ENCODE results near the gene KLHL14. TPM values are rescaled to one million over a fixed set of nuclear protein-coding genes. Genes with fewer than 3 reads are reported as not detected.

The KLHL14 gene
- total and polyA plus RNA-seq, 2 of the 13 experiments (the other 11 are each of a cell fraction or from before 2014, with no cell fraction given): 16.0 to 41.8 TPM

GRCh38 chr18:32714571-32715148 lies 58.2 kb downstream of the KLHL14 start (continued):
- TF ChIP-seq MAFG (CRISPR knock-in tag; IDR thresholded peaks at IDR 0.05) (no peak), ZFP1 (CRISPR knock-in tag; IDR thresholded peaks at IDR 0.05) (no peak), LCORL (IDR thresholded peaks at IDR 0.05) (no peak), LCORL (CRISPR knock-in tag; IDR thresholded peaks at IDR 0.05) (no peak), ZNF724P (CRISPR knock-in tag; IDR thresholded peaks at IDR 0.05; ENCODE audit: borderline replicate concordance) (no peak), PHF21A (CRISPR knock-in tag; IDR thresholded peaks at IDR 0.05) (no peak), ELF1 (CRISPR knock-in tag; IDR thresholded peaks at IDR 0.05) (peak; percentile 50; the same call in 1 of the 2 replicates), ZNF350 (CRISPR knock-in tag; IDR thresholded peaks at IDR 0.05; ENCODE audit: borderline replicate concordance, low read depth) (no peak), ZNF432 (CRISPR knock-in tag; IDR thresholded peaks at IDR 0.05; ENCODE audit: borderline replicate concordance) (no peak), THAP9 (CRISPR knock-in tag; IDR thresholded peaks at IDR 0.05; ENCODE audit: borderline replicate concordance) (no peak), PPARG (CRISPR knock-in tag; conservative IDR thresholded peaks at IDR 0.05) (no peak), BRCA1 (CRISPR knock-in tag; IDR thresholded peaks at IDR 0.05) (no peak), ZNF605 (CRISPR knock-in tag; IDR thresholded peaks at IDR 0.05) (no peak), CEBPZ (IDR thresholded peaks at IDR 0.05; ENCODE audit: low read length) (no peak), ZNF678 (CRISPR knock-in tag; IDR thresholded peaks at IDR 0.05) (no peak)
- TF ChIP-seq, protein P1, sequence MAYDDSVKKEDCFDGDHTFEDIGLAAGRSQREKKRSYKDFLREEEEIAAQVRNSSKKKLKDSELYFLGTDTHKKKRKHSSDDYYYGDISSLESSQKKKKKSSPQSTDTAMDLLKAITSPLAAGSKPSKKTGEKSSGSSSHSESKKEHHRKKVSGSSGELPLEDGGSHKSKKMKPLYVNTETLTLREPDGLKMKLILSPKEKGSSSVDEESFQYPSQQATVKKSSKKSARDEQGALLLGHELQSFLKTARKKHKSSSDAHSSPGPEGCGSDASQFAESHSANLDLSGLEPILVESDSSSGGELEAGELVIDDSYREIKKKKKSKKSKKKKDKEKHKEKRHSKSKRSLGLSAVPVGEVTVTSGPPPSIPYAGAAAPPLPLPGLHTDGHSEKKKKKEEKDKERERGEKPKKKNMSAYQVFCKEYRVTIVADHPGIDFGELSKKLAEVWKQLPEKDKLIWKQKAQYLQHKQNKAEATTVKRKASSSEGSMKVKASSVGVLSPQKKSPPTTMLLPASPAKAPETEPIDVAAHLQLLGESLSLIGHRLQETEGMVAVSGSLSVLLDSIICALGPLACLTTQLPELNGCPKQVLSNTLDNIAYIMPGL (CRISPR knock-in tag; IDR thresholded peaks at IDR 0.05; ENCODE audit: borderline replicate concordance in 1 of 2, low read depth in 1 of 2): peak; percentile 31 to 46; a peak in 1 of 4 replicates
- TF ChIP-seq, protein P2, sequence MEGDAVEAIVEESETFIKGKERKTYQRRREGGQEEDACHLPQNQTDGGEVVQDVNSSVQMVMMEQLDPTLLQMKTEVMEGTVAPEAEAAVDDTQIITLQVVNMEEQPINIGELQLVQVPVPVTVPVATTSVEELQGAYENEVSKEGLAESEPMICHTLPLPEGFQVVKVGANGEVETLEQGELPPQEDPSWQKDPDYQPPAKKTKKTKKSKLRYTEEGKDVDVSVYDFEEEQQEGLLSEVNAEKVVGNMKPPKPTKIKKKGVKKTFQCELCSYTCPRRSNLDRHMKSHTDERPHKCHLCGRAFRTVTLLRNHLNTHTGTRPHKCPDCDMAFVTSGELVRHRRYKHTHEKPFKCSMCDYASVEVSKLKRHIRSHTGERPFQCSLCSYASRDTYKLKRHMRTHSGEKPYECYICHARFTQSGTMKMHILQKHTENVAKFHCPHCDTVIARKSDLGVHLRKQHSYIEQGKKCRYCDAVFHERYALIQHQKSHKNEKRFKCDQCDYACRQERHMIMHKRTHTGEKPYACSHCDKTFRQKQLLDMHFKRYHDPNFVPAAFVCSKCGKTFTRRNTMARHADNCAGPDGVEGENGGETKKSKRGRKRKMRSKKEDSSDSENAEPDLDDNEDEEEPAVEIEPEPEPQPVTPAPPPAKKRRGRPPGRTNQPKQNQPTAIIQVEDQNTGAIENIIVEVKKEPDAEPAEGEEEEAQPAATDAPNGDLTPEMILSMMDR (CRISPR knock-in tag; IDR thresholded peaks at IDR 0.05): peak; percentile 88

Measured in HepG2 (cell line).